Loucy (cell line): ENCODE data around the gene HAGH.

Experiments used
- H2AFZ ChIP-seq: fragments of 200-600 bp; sonication (generic); 2 replicates; pipeline ENCODE4 v1.6.0; 2016; ENCODE audit warnings: antibody characterized with exemption, mild to moderate bottlenecking, low read length, moderate library complexity
- H3F3A ChIP-seq: fragments of 200-600 bp; 2 replicates; pipeline ENCODE4 v1.6.0; 2016; ENCODE audit warnings: antibody characterized with exemption, low read depth, mild to moderate bottlenecking
- H3K27me3 ChIP-seq: fragments of 200-600 bp; sonication (generic); 2 replicates; pipeline ENCODE4 v1.6.1; 2014; ENCODE audit warnings: low read length, mild to moderate bottlenecking; ENCODE audit not compliant: insufficient read depth, poor library complexity, severe bottlenecking
- H3K36me3 ChIP-seq: fragments of 200-600 bp; sonication (generic); 2 replicates; pipeline ENCODE4 v1.6.1; 2016; ENCODE audit warnings: low read length; ENCODE audit not compliant: insufficient read depth
- H3K4me1 ChIP-seq: fragments of 200-600 bp; sonication (generic); 2 replicates; pipeline ENCODE4 v1.5.1; 2014; ENCODE audit warnings: low read length, mild to moderate bottlenecking; ENCODE audit not compliant: insufficient read depth, poor library complexity, severe bottlenecking
- H3K4me2 ChIP-seq: fragments of 200-600 bp; sonication (generic); 2 replicates; pipeline ENCODE4 v1.6.0; 2014; ENCODE audit warnings: antibody characterized with exemption, low read length, low read depth, mild to moderate bottlenecking; ENCODE audit not compliant: poor library complexity, severe bottlenecking
- H3K4me3 ChIP-seq: fragments of 200-600 bp; sonication (generic); 2 replicates; pipeline ENCODE4 v1.5.1; 2014; ENCODE audit warnings: low read length, mild to moderate bottlenecking, mixed read lengths; ENCODE audit not compliant: poor library complexity, severe bottlenecking
- H3K79me2 ChIP-seq: fragments of 200-600 bp; sonication (generic); 2 replicates; pipeline ENCODE4 v1.6.1; 2014; ENCODE audit warnings: low read length; ENCODE audit not compliant: insufficient read depth
- H3K9ac ChIP-seq: fragments of 200-600 bp; sonication (generic); 2 replicates; pipeline ENCODE4 v1.6.0; 2014; ENCODE audit warnings: mild to moderate bottlenecking, low read depth, low read length, moderate library complexity; ENCODE audit not compliant: poor library complexity, severe bottlenecking
- H3K9me2 ChIP-seq: fragments of 200-600 bp; sonication (generic); replicated peaks from 2 replicates; pipeline ENCODE4 v1.6.1; 2016; ENCODE audit warnings: low read depth, low read length, mixed read lengths
- H3K9me3 ChIP-seq: fragments of 200-600 bp; sonication (generic); 2 replicates; pipeline ENCODE4 v1.6.1; 2014; ENCODE audit warnings: mild to moderate bottlenecking, antibody characterized with exemption, low read length, low read depth; ENCODE audit not compliant: insufficient read depth
- H4K20me1 ChIP-seq: fragments of 200-600 bp; sonication (generic); 2 replicates; pipeline ENCODE4 v1.6.0; 2014; ENCODE audit warnings: antibody characterized with exemption, low read length, mild to moderate bottlenecking; ENCODE audit not compliant: insufficient read depth, poor library complexity, severe bottlenecking
- EZH2phosphoT487 ChIP-seq: fragments of 200-600 bp; IDR thresholded peaks from 2 replicates; pipeline ENCODE4 v1.6.1; 2018; ENCODE audit warnings: antibody characterized with exemption, mild to moderate bottlenecking, moderate library complexity, borderline replicate concordance
- TF ChIP-seq, protein P1 (sequence below): fragments of 200-600 bp; sonication (generic); conservative IDR thresholded peaks from 2 replicates; pipeline ENCODE4 v1.5.1; 2014; ENCODE audit warnings: mild to moderate bottlenecking, antibody characterized with exemption, low read length

The HAGH gene

DNA sequence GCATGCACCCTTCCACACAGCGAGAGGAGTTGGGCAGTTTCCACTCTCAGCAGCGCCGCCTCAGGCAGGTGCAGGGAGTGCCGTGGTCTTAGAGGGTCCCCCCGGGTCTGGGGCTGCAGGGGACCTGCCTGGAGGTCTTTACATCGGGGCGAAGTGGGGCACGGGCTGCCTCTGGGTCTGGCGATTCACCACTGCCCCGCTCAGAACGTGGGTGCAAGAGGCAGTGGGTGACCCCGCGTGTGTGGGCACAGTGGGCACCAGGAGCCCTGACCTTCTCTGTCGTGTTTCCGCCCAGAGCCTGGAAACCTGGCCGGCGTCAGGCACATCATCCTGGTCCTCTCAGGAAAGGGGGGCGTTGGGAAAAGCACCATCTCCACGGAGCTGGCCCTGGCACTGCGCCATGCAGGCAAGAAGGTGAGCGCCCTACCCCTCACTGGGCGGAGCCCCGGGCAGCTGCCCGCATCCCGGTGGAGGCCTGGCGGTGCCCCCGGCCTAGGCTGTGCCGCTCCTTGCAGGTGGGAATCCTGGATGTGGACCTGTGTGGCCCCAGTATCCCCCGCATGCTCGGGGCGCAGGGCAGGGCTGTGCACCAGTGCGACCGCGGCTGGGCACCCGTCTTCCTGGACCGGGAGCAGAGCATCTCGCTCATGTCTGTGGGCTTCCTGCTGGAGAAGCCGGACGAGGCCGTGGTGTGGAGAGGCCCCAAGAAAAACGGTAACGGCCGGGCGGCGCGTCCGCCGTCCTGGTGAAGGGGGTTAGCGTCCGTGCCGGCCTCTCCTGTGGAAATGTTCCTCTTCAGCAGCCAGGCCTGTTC lies 40.2 kb downstream of the HAGH start:
- Histone ChIP-seq H3K36me3 (no peaks in the 10 kb centered on the region), H3K9me2 (no peaks in the 10 kb centered on the region), H3K9ac (no peak overlapping the region), H3K79me2 (peaks cover 40% of the 10 kb centered on the region), H3F3A (no peaks in the 10 kb centered on the region), H3K27me3 (no peaks in the 10 kb centered on the region), H3K4me2 (no peak overlapping the region), H3K9me3 (no peaks in the 10 kb centered on the region), H2AFZ (no peak overlapping the region), H3K4me3 (no peak overlapping the region), H3K4me1 (no peaks in the 10 kb centered on the region), H4K20me1 (peaks cover under 1% of the 10 kb centered on the region)
- no peak for TF ChIP-seq EZH2phosphoT487
- TF ChIP-seq, protein P1, sequence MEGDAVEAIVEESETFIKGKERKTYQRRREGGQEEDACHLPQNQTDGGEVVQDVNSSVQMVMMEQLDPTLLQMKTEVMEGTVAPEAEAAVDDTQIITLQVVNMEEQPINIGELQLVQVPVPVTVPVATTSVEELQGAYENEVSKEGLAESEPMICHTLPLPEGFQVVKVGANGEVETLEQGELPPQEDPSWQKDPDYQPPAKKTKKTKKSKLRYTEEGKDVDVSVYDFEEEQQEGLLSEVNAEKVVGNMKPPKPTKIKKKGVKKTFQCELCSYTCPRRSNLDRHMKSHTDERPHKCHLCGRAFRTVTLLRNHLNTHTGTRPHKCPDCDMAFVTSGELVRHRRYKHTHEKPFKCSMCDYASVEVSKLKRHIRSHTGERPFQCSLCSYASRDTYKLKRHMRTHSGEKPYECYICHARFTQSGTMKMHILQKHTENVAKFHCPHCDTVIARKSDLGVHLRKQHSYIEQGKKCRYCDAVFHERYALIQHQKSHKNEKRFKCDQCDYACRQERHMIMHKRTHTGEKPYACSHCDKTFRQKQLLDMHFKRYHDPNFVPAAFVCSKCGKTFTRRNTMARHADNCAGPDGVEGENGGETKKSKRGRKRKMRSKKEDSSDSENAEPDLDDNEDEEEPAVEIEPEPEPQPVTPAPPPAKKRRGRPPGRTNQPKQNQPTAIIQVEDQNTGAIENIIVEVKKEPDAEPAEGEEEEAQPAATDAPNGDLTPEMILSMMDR: no peak

DNA sequence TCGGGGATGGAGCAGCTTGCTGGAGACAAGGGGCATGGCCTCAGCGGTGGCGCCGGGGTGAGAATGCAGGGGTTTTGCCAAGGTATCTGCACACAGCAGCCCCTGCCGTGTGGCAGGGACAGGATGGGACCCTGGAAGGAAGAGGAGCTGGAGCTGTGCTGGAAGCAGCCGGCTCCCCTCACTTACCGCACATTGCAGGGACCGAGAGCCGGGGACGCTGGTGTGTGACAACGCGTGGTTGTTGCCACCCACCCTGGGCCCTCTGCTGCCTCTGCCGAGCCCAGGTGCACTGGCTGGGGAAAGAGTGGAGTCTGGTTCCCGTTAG lies 40.8 kb downstream of the HAGH start:
- Histone ChIP-seq H3K36me3 (no peaks in the 10 kb centered on the region), H2AFZ (no peak overlapping the region), H4K20me1 (peaks cover 4% of the 10 kb centered on the region), H3K79me2 (peaks cover 46% of the 10 kb centered on the region), H3K9me2 (no peaks in the 10 kb centered on the region), H3K4me1 (no peaks in the 10 kb centered on the region), H3F3A (no peaks in the 10 kb centered on the region), H3K4me2 (peak overlapping the region; percentile 27), H3K4me3 (no peak overlapping the region), H3K27me3 (no peaks in the 10 kb centered on the region), H3K9ac (no peak overlapping the region), H3K9me3 (no peaks in the 10 kb centered on the region)
- TF ChIP-seq, protein P1: no peak
- no peak for TF ChIP-seq EZH2phosphoT487

DNA sequence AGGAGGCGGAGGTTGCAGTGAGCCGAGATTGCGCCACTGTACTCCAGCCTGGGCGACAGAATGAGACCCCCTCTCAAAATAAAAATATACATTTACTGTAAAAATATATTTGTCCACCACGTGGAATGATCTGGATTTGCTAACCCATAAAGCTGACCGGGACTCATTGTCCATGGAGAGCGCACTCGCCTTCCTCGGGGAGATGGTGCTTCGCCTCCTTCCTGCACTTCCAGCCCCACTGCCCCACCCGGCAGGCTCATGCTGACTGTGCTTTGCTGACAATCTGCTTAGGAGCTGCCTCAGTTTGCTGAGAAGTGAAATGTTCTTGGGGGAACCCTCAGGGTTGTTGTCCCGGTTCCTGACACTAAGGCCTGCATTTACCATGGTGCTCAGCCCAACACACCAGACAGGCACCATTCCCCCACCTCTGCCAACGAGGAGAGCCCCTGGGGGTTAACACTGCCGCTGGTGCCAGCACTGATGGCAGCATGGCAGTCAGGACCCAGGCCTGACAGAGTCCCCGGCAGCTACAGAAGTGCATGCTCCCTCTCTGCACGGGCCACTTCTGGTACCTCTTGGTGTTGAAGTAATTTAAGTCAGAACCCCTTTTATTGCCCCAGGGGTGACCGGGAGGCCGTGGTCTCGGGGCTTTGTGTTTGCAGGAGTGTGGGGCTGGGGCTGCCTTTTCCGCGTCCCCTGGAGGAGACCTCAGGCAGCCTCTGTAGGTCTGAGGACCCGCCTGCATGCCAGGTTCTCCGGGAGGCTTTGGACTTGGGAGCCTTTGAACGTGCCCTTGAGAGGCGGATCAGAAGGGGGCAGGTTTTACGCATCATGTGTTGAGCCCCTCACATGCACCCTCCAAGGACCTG lies 41.4 kb downstream of the HAGH start:
- Histone ChIP-seq H3K27me3 (no peaks in the 10 kb centered on the region), H3K36me3 (no peaks in the 10 kb centered on the region), H3K9ac (no peak overlapping the region), H3K9me3 (no peaks in the 10 kb centered on the region), H3K79me2 (peaks cover 51% of the 10 kb centered on the region), H3K4me3 (no peak overlapping the region), H3K4me2 (peak overlapping the region; percentile 27), H3K9me2 (no peaks in the 10 kb centered on the region), H4K20me1 (peaks cover 4% of the 10 kb centered on the region), H3F3A (no peaks in the 10 kb centered on the region), H3K4me1 (no peaks in the 10 kb centered on the region), H2AFZ (no peak overlapping the region)
- no peak for TF ChIP-seq EZH2phosphoT487
- TF ChIP-seq, protein P1: no peak
